ENCODE results near the gene EARS2.

GRCh38 chr16:23573817-23574216 is 16.7 kb upstream of the EARS2 start:
- no peak for TF ChIP-seq CTCF (conservative IDR thresholded peaks at IDR 0.05; ENCODE audit: low read depth, low read length)
- no peak for TF ChIP-seq POLR2A (IDR thresholded peaks at IDR 0.05; ENCODE audit: low read depth, low read length)
- TF ChIP-seq MAFK (IDR thresholded peaks at IDR 0.05; ENCODE audit: low read depth, low read length): no peak
- TF ChIP-seq FOS (IDR thresholded peaks at IDR 0.05; ENCODE audit: low read depth, low read length): no peak
- no peak for TF ChIP-seq USF2 (IDR thresholded peaks at IDR 0.05; ENCODE audit: low read depth, low read length)
- TF ChIP-seq CEBPB (IDR thresholded peaks at IDR 0.05; ENCODE audit: low read depth, low read length): no peak
- no peak for TF ChIP-seq RAD21 (IDR thresholded peaks at IDR 0.05; ENCODE audit: low read length)
- no peak for TF ChIP-seq SMC3 (IDR thresholded peaks at IDR 0.05; ENCODE audit: low read depth, low read length)
- TF ChIP-seq RFX5 (IDR thresholded peaks at IDR 0.05; ENCODE audit: low read depth, low read length): no peak
- no peak for TF ChIP-seq BHLHE40 (IDR thresholded peaks at IDR 0.05; ENCODE audit: low read depth, low read length)
- no peak for TF ChIP-seq CHD1 (IDR thresholded peaks at IDR 0.05; ENCODE audit: low read depth, low read length)
- no peak for TF ChIP-seq RCOR1 (IDR thresholded peaks at IDR 0.05; ENCODE audit: insufficient replicate concordance, low read length)
